PC-9 (cell line): ENCODE measurements around the gene SAA1. TPM values are rescaled to one million over a fixed set of nuclear protein-coding genes. Genes with fewer than 3 reads are reported as not detected.

Source experiments
- BruUV-seq: library from RNA; stranded (reverse); fragments of 400-500 nt; replicated peaks from 2 replicates; lab custom pipeline; 2021; lab: Mats Ljungman, UMichigan
- CTCF ChIA-PET: fragments of 300-600 bp; sonication (Branson Sonifier 250); formaldehyde crosslinking; loops from one replicate; lab custom pipeline; 2022; ENCODE audit warnings: antibody characterized with exemption; lab: Charles Lee
- POLR2A ChIA-PET: fragments of 300-600 bp; sonication (Branson Sonifier 250); formaldehyde crosslinking; loops from one replicate; lab custom pipeline; 2022; ENCODE audit warnings: antibody characterized with exemption; ENCODE audit not compliant: unreplicated experiment; lab: Charles Lee
- DNase-seq, 2 experiments: peaks; one replicate each; pipeline versions ENCODE4 v3.0.0 to v3.0.0-alpha.2; 2015 to 2022; ENCODE audit warnings: mixed read lengths in 1 of 2
- H2AFZ ChIP-seq: fragments of 200-600 bp; sonication (generic); 2 replicates; pipeline ENCODE4 v1.8.1; 2017; ENCODE audit warnings: antibody characterized with exemption
- H3F3A ChIP-seq: fragments of 200-600 bp; sonication (generic); 2 replicates; pipeline ENCODE4 v1.8.1; 2017; ENCODE audit warnings: antibody characterized with exemption, mild to moderate bottlenecking, low read depth; ENCODE audit not compliant: insufficient read depth
- H3K27ac ChIP-seq: fragments of 200-600 bp; sonication (generic); 2 replicates; pipeline ENCODE4 v1.6.1; 2016; ENCODE audit warnings: mixed run types
- H3K27me3 ChIP-seq: fragments of 200-600 bp; sonication (generic); 2 replicates; pipeline ENCODE4 v1.6.1; 2016; ENCODE audit warnings: low read depth, mixed run types; ENCODE audit not compliant: insufficient read depth
- H3K36me3 ChIP-seq: fragments of 200-600 bp; sonication (generic); 2 replicates; pipeline ENCODE4 v1.6.1; 2016; ENCODE audit warnings: low read depth, mixed run types
- H3K4me1 ChIP-seq: fragments of 200-600 bp; sonication (generic); replicated peaks from 2 replicates; pipeline ENCODE4 v1.6.1; 2016; ENCODE audit warnings: mixed run types; ENCODE audit not compliant: insufficient read depth
- H3K4me2 ChIP-seq: fragments of 200-600 bp; sonication (generic); 2 replicates; pipeline ENCODE4 v1.6.1; 2017; ENCODE audit warnings: mixed run types
- H3K4me3 ChIP-seq: fragments of 200-600 bp; sonication (generic); 2 replicates; pipeline ENCODE4 v1.6.1; 2016; ENCODE audit warnings: mixed run types
- H3K79me2 ChIP-seq: fragments of 200-600 bp; sonication (generic); 2 replicates; pipeline ENCODE4 v1.6.1; 2017; ENCODE audit warnings: low read depth, mixed run types
- H3K9me2 ChIP-seq: fragments of 200-600 bp; sonication (generic); 2 replicates; pipeline ENCODE4 v1.8.1; 2017; ENCODE audit warnings: mild to moderate bottlenecking; ENCODE audit not compliant: insufficient read depth
- H3K9me3 ChIP-seq: fragments of 200-600 bp; sonication (generic); 2 replicates; pipeline ENCODE4 v1.8.1; 2016; ENCODE audit warnings: low read depth; ENCODE audit not compliant: insufficient read depth
- H4K20me1 ChIP-seq: fragments of 200-600 bp; sonication (generic); 2 replicates; pipeline ENCODE4 v1.8.1; 2017; ENCODE audit not compliant: insufficient read depth
- EZH2 ChIP-seq: fragments of 200-600 bp; sonication (generic); IDR thresholded peaks from 2 replicates; pipeline ENCODE4 v1.8.0; 2017; ENCODE audit warnings: antibody characterized with exemption, low read depth
- intact Hi-C: fragments of 100-400 bp; cut with micrococcal nuclease; formaldehyde crosslinking; loops from one replicate; pipeline ENCODE4 v1.10.0; 2022; ENCODE audit not compliant: unreplicated experiment
- total RNA-seq: library from RNA; stranded (reverse); gene quantifications from 2 replicates; pipeline ENCODE4 v1.2.3, GENCODE V29; 2021
- TF ChIP-seq, protein P1 (sequence below): fragments of 200-600 bp; sonication (generic); conservative IDR thresholded peaks from 2 replicates; pipeline ENCODE4 v1.6.1; 2017; ENCODE audit warnings: mixed run types, antibody characterized with exemption, mild to moderate bottlenecking, moderate library complexity

SAA1 gene
- total RNA-seq, 1 experiment from 2014 or later: not detected

DNA sequence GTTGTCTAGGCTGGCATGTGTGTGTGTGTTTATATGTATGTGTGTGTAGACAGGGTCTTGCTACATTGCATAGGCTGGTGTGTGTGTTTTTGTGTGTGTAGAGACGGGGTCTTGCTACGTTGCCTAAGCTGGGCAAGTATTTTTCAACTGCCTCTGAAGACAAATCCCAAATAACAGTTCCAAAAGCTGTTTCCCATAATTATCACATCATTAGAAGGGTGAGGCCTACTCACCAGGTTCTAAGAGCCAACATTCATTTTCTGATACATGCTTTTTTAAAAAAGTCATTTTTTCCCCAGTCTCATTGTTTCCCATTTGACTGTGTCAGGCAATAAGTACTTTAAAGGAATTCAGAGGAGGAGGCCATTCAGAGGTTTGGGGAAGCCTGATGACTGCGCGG, 22.8 kb downstream of the SAA1 start:
- no peaks in the 10 kb centered on the region for H3K9me2 ChIP-seq
- DNase-seq: no peak
- intact Hi-C loops: no loop called here
- H4K20me1 ChIP-seq: no peaks in the 10 kb centered on the region
- POLR2A ChIA-PET: interaction anchor here (0.5 kb wide), 1 partner anchor 15 kb away, joined by 4 read pairs; no protein-coding TSS in a partner anchor
- H3K36me3 ChIP-seq: peaks cover 57% of the 10 kb centered on the region
- no peaks in the 10 kb centered on the region for H3K27me3 ChIP-seq
- H3K79me2 ChIP-seq: no peaks in the 10 kb centered on the region
- no peak overlapping the region for H3K4me2 ChIP-seq
- H3F3A ChIP-seq: no peaks in the 10 kb centered on the region
- no peak for TF ChIP-seq EZH2
- TF ChIP-seq, protein P1, sequence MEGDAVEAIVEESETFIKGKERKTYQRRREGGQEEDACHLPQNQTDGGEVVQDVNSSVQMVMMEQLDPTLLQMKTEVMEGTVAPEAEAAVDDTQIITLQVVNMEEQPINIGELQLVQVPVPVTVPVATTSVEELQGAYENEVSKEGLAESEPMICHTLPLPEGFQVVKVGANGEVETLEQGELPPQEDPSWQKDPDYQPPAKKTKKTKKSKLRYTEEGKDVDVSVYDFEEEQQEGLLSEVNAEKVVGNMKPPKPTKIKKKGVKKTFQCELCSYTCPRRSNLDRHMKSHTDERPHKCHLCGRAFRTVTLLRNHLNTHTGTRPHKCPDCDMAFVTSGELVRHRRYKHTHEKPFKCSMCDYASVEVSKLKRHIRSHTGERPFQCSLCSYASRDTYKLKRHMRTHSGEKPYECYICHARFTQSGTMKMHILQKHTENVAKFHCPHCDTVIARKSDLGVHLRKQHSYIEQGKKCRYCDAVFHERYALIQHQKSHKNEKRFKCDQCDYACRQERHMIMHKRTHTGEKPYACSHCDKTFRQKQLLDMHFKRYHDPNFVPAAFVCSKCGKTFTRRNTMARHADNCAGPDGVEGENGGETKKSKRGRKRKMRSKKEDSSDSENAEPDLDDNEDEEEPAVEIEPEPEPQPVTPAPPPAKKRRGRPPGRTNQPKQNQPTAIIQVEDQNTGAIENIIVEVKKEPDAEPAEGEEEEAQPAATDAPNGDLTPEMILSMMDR: no peak
- CTCF ChIA-PET: no interaction called here
- no TSS peak for BruUV-seq
- H2AFZ ChIP-seq: no peak overlapping the region
- H3K27ac ChIP-seq: no peak overlapping the region
- H3K4me3 ChIP-seq: no peak overlapping the region
- H3K9me3 ChIP-seq: no peaks in the 10 kb centered on the region
- no peaks in the 10 kb centered on the region for H3K4me1 ChIP-seq

GRCh38 chr11:18294862-18295261, 28.8 kb downstream of the SAA1 start:
- no TSS peak for BruUV-seq
- ChIA-PET POLR2A (interaction anchor here (0.6 kb wide), 1 partner anchor 99 kb away, joined by 4 read pairs; the partner anchor contains the start of gene LDHA), CTCF (interaction anchor here (0.6 kb wide), 1 partner anchor 15 kb away, joined by 3 read pairs; no protein-coding TSS in a partner anchor)
- Histone ChIP-seq H2AFZ (no peak overlapping the region), H3K36me3 (peaks cover 54% of the 10 kb centered on the region), H3K9me2 (no peaks in the 10 kb centered on the region), H3K4me3 (no peak overlapping the region), H3K79me2 (no peaks in the 10 kb centered on the region), H3K9me3 (no peaks in the 10 kb centered on the region), H3K27me3 (no peaks in the 10 kb centered on the region), H3K4me2 (no peak overlapping the region), H3K27ac (no peak overlapping the region), H3F3A (no peaks in the 10 kb centered on the region), H3K4me1 (no peaks in the 10 kb centered on the region), H4K20me1 (no peaks in the 10 kb centered on the region)
- intact Hi-C loops: loop anchor here (10.0 kb wide), 1 partner anchor 220 kb away; no protein-coding TSS in a partner anchor
- no peak for DNase-seq
- no peak for TF ChIP-seq EZH2
- TF ChIP-seq, protein P1: no peak

GRCh38 chr11:18295316-18295715, 29.3 kb downstream of the SAA1 start:
- Histone ChIP-seq H3K4me2 (no peak overlapping the region), H3K27me3 (no peaks in the 10 kb centered on the region), H4K20me1 (no peaks in the 10 kb centered on the region), H3K4me1 (no peaks in the 10 kb centered on the region), H3K4me3 (no peak overlapping the region), H3K79me2 (no peaks in the 10 kb centered on the region), H3F3A (no peaks in the 10 kb centered on the region), H3K9me3 (no peaks in the 10 kb centered on the region), H3K9me2 (no peaks in the 10 kb centered on the region), H2AFZ (no peak overlapping the region), H3K27ac (no peak overlapping the region), H3K36me3 (peaks cover 56% of the 10 kb centered on the region)
- TF ChIP-seq, protein P1: no peak
- TF ChIP-seq EZH2: no peak
- BruUV-seq: no TSS peak
- ChIA-PET POLR2A (no interaction called here), CTCF (no interaction called here)
- intact Hi-C loops: loop anchor here (10.0 kb wide), 1 partner anchor 219 kb away; no protein-coding TSS in a partner anchor
- no peak for DNase-seq
